Activated naive CD8-positive, alpha-beta T cell treated with anti-CD3 and anti-CD28 coated beads, Interleukin-2, amount 50 U/mL, for 24 hours (primary cell): ENCODE measurements around the gene MED13L.
A peak's percentile ranks its signal among the peaks of the same experiment; 100 is the strongest.
"Not testable (repeated sequence)": the region's sequence is repeated elsewhere in the genome, so short reads cannot be mapped to it uniquely, and the experiment has no call there.

ENCODE experiments used
- ATAC-seq: fragments of 150-1000 bp; cut with Tn5 transposase; one replicate; pipeline ENCODE4 v1.10.0; 2021
- DNase-seq: peaks from one replicate; pipeline ENCODE4 v3.0.0; 2021
- H3K27ac Mint-ChIP-seq: one replicate; pipeline ENCODE4 v1.8.0; 2021; ENCODE audit warnings: mild to moderate bottlenecking, mixed read lengths
- H3K27me3 Mint-ChIP-seq: one replicate; pipeline ENCODE4 v1.8.0; 2021; ENCODE audit warnings: mixed read lengths
- H3K36me3 Mint-ChIP-seq: one replicate; pipeline ENCODE4 v1.8.0; 2021; ENCODE audit warnings: low read depth, mixed read lengths
- H3K4me1 Mint-ChIP-seq: one replicate; pipeline ENCODE4 v1.8.0; 2021; ENCODE audit warnings: mixed read lengths
- H3K4me3 Mint-ChIP-seq: one replicate; pipeline ENCODE4 v1.8.0; 2021; ENCODE audit warnings: mild to moderate bottlenecking, moderate library complexity, mixed read lengths
- H3K9me3 Mint-ChIP-seq: one replicate; pipeline ENCODE4 v1.8.0; 2021; ENCODE audit warnings: mixed read lengths

The MED13L gene

DNA sequence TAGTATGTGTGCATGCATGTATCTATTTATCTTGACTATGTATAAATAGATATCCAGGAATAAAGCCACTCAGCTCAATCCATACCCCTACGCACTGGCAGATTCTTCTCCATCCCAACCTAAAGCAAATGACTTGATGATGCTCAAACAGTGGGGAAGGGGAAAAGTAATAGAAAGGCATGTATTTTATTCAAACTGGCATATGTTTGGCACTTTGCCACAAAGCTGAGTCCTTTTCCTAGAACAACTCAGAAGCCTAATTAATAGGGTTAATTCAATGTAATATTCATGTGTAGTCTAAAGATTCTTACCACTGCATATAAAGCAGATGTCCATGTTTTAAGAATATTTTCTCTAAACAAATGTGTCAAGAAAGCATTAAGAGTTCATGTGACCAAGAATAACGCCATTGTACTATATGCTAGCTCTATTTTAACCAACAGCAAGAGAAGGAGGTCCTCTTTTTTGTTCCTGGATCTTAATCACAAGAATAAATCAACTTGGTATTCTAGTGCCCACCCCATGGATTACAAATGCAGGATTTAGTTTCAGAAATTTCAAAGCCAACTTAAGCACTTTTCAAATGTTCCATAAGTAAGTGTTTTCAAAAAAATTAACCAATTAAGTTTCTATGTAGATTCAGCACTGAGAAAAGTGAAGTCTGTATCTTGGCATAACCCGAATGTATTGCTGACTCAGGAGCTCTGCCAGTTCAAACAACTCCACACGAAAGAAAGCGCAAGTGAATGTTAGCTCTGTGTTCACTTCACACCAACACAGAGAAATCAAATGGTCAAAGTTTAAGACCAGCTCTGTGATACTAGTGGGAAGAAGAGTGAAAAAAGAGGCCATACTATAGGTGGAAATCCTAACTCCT lies 233.6 kb downstream of the MED13L start:
- Mint-ChIP-seq H3K27me3 (no peaks in the 10 kb centered on the region), H3K27ac (no peak overlapping the region), H3K9me3 (no peaks in the 10 kb centered on the region), H3K4me3 (no peak overlapping the region), H3K36me3 (peaks cover 7% of the 10 kb centered on the region), H3K4me1 (peaks cover 22% of the 10 kb centered on the region)
- DNase-seq = no peak
- ATAC-seq = no peak

- no peaks in the 10 kb centered on the region for H3K9me3 Mint-ChIP-seq
- H3K4me3 Mint-ChIP-seq = no peak overlapping the region
- DNase-seq (no peak), ATAC-seq (no peak)
- H3K27me3 Mint-ChIP-seq = no peaks in the 10 kb centered on the region
- peaks cover 7% of the 10 kb centered on the region for H3K36me3 Mint-ChIP-seq
- no peak overlapping the region for H3K27ac Mint-ChIP-seq
- peaks cover 16% of the 10 kb centered on the region for H3K4me1 Mint-ChIP-seq
These were observed 237.1 kb downstream of the MED13L start for GRCh38 chr12:116040402-116040801.

- no peak for ATAC-seq
- peaks cover 10% of the 10 kb centered on the region for H3K4me1 Mint-ChIP-seq
- no peaks in the 10 kb centered on the region for H3K9me3 Mint-ChIP-seq
- DNase-seq = no peak
- H3K36me3 Mint-ChIP-seq = peaks cover 5% of the 10 kb centered on the region
- H3K27me3 Mint-ChIP-seq = no peaks in the 10 kb centered on the region
- H3K27ac Mint-ChIP-seq = no peak overlapping the region
- H3K4me3 Mint-ChIP-seq = no peak overlapping the region
These were observed 238.4 kb downstream of the MED13L start for GRCh38 chr12:116039081-116039480.

GRCh38 chr12:116037941-116038837 lies 239.3 kb downstream of the MED13L start:
- ATAC-seq = no peak
- Mint-ChIP-seq H3K27me3 (no peaks in the 10 kb centered on the region), H3K4me1 (peaks cover 7% of the 10 kb centered on the region), H3K9me3 (no peaks in the 10 kb centered on the region), H3K36me3 (peaks cover 5% of the 10 kb centered on the region), H3K27ac (no peak overlapping the region), H3K4me3 (no peak overlapping the region)
- no peak for DNase-seq

- no peak for ATAC-seq
- Mint-ChIP-seq H3K4me1 (peaks cover 2% of the 10 kb centered on the region), H3K9me3 (peaks cover 13% of the 10 kb centered on the region), H3K27ac (no peak overlapping the region), H3K27me3 (no peaks in the 10 kb centered on the region), H3K4me3 (no peak overlapping the region), H3K36me3 (peaks cover 7% of the 10 kb centered on the region)
- no peak for DNase-seq
These were observed 243.7 kb downstream of the MED13L start for GRCh38 chr12:116033765-116034164.

DNA sequence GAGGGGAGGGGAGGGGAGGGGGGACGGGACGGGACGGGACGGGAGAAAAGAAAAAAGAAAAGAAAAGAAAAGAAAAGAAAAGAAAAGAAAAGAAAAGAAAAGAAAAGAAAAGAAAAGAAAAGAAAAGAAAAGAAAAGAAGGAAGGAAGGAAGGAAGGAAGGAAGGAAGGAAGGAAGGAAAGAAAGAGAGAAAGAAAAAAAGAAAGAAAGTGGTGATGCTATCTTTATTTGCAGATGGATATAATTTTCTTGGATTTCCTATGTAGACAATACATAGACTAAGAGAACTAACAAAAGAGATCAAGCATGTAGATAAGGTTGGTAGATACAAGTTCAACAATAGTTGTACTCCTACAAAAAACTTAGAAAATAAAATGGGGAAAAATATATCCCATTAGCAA lies 245.9 kb downstream of the MED13L start:
- ATAC-seq = not testable (repeated sequence)
- peaks cover 16% of the 10 kb centered on the region for H3K4me1 Mint-ChIP-seq

DNA sequence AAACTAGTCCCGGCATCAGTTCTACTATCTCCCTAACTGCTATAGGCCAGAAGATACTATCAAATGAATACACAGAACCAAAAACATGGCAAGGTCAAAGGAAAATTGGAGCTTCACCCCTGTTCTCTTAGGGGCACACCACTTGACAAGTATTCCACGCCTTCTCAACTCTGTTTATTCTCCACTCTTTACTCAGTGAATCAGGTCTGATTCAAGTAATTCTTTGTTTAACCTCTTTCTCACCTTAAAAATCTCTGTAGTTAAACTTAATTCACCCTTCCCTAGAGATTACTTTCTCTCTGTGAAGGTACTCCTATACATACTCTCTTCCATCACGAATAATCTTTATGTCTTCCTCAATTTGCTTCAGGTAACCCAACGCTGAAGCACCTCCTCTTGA lies 248.9 kb downstream of the MED13L start:
- Mint-ChIP-seq H3K4me1 (peaks cover 34% of the 10 kb centered on the region), H3K9me3 (peaks cover 13% of the 10 kb centered on the region), H3K4me3 (no peak overlapping the region), H3K27ac (no peak overlapping the region), H3K36me3 (peaks cover 10% of the 10 kb centered on the region), H3K27me3 (no peaks in the 10 kb centered on the region)
- DNase-seq (no peak), ATAC-seq (no peak)

More for the DNA sequence above, 245.9 kb downstream of the MED13L start:
- DNase-seq, H3K36me3 Mint-ChIP-seq, H3K27me3 Mint-ChIP-seq, H3K4me3 Mint-ChIP-seq, H3K27ac Mint-ChIP-seq: not testable (repeated sequence)
- peaks cover 13% of the 10 kb centered on the region for H3K9me3 Mint-ChIP-seq

GRCh38 chr12:116027551-116027821 lies 250.0 kb downstream of the MED13L start:
- no peak for ATAC-seq
- H3K27ac Mint-ChIP-seq = peak overlapping the region; percentile 36
- H3K4me3 Mint-ChIP-seq = no peak overlapping the region
- peaks cover 7% of the 10 kb centered on the region for H3K36me3 Mint-ChIP-seq
- H3K27me3 Mint-ChIP-seq = no peaks in the 10 kb centered on the region
- DNase-seq = no peak
- peaks cover 33% of the 10 kb centered on the region for H3K4me1 Mint-ChIP-seq
- H3K9me3 Mint-ChIP-seq = peaks cover 10% of the 10 kb centered on the region

- Mint-ChIP-seq H3K36me3 (peaks cover 9% of the 10 kb centered on the region), H3K4me1 (peaks cover 32% of the 10 kb centered on the region), H3K4me3 (peak overlapping the region; percentile 25), H3K9me3 (peaks cover 8% of the 10 kb centered on the region), H3K27ac (peak overlapping the region; percentile 43), H3K27me3 (no peaks in the 10 kb centered on the region)
- ATAC-seq (no peak), DNase-seq (no peak)
These were observed 250.5 kb downstream of the MED13L start for GRCh38 chr12:116026768-116027550.

- Mint-ChIP-seq H3K27me3 (no peaks in the 10 kb centered on the region), H3K27ac (peak overlapping the region; percentile 43), H3K9me3 (peaks cover 8% of the 10 kb centered on the region), H3K4me1 (peaks cover 32% of the 10 kb centered on the region), H3K4me3 (peak overlapping the region; percentile 25), H3K36me3 (peaks cover 9% of the 10 kb centered on the region)
- ATAC-seq (peak; percentile 71), DNase-seq (peak; percentile 10)
These were observed 251.1 kb downstream of the MED13L start for GRCh38 chr12:116026346-116026745.

DNA sequence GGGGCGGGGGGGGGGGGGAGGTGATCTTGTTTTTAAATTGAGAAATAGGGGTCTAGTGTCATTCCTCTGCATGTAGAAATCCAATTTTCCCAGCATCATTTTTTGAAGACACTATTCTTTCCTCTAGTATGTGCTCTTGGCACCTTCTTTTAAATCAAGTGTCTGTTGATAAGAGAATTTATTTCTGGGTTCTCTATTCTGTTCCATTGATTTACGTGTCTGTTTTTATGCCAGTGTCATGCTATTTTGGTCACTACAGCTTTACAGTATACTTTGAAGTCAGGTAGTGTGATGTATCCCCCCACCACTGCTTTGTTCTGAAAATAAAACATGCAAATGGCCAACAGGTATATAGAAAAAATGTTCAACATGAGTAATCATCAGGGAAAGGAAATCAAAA lies 252.7 kb downstream of the MED13L start:
- H3K4me1 Mint-ChIP-seq = peaks cover 32% of the 10 kb centered on the region
- no peak for DNase-seq
- no peak overlapping the region for H3K27ac Mint-ChIP-seq
- H3K36me3 Mint-ChIP-seq = peaks cover 8% of the 10 kb centered on the region
- ATAC-seq = no peak
- H3K27me3 Mint-ChIP-seq = no peaks in the 10 kb centered on the region
- H3K4me3 Mint-ChIP-seq = no peak overlapping the region
- no peaks in the 10 kb centered on the region for H3K9me3 Mint-ChIP-seq

DNA sequence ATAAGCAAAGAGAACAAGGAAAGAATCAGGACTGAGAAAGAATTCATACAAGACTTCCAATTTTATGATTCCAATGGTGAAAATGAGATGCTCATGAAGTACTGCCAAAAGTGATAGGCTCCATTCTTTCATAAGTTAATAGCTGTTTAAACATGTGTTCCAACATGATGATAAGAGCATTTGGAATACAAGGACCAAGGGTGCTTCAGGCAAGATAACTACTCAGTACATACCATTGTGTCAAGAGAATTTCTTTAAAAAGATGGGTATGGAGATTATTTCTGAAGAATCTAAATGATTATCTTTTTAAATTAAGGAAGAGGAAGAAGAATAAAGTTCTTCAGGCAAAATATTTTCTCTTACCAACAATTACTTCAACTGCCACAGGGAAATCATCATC lies 258.1 kb downstream of the MED13L start:
- Mint-ChIP-seq H3K4me3 (no peak overlapping the region), H3K9me3 (no peaks in the 10 kb centered on the region), H3K27ac (no peak overlapping the region), H3K4me1 (no peaks in the 10 kb centered on the region), H3K27me3 (no peaks in the 10 kb centered on the region), H3K36me3 (peaks cover 23% of the 10 kb centered on the region)
- DNase-seq (no peak), ATAC-seq (no peak)

DNA sequence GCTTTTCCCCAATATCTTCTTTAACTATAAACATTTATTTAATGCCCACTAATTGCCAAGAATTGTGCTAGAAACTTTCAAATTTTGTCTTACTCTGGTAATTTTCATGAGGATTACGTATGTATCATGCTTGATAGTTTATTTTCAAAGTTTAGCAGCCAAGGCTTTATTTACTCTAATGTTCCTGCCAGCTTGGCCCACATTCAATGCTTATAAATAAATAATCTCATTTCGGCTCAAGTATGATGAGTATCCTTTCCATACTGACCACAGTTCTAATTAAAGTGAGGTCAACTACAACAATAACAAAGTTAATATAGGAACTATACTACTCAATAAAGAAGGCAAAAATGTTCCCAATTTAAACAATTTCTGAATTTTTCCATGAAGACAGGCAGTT lies 259.2 kb downstream of the MED13L start:
- no peaks in the 10 kb centered on the region for H3K9me3 Mint-ChIP-seq
- H3K4me1 Mint-ChIP-seq = no peaks in the 10 kb centered on the region
- DNase-seq (no peak), ATAC-seq (no peak)
- H3K27ac Mint-ChIP-seq = no peak overlapping the region
- H3K27me3 Mint-ChIP-seq = no peaks in the 10 kb centered on the region
- H3K4me3 Mint-ChIP-seq = no peak overlapping the region
- peaks cover 30% of the 10 kb centered on the region for H3K36me3 Mint-ChIP-seq

DNA sequence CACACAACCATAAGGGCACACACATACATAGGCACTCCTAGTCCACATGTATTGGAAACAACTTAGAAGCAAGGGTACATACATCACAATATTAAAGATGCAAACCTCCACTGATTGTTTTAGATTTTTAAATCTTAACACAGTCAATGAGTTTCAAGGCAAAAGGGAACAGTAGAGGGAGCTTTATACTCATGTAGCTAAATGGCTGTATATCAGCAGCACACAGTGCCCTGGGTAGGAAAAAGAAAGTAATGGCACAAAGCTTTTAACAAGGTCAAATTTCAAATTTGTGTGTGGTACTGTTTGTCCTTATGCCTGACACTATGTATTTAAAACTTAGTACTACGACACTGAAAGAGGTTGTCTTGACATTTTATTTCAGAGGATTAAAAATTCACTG lies 262.0 kb downstream of the MED13L start:
- no peaks in the 10 kb centered on the region for H3K27me3 Mint-ChIP-seq
- no peak overlapping the region for H3K4me3 Mint-ChIP-seq
- peaks cover 28% of the 10 kb centered on the region for H3K36me3 Mint-ChIP-seq
- no peaks in the 10 kb centered on the region for H3K9me3 Mint-ChIP-seq
- DNase-seq = no peak
- no peaks in the 10 kb centered on the region for H3K4me1 Mint-ChIP-seq
- ATAC-seq = peak; percentile 59
- H3K27ac Mint-ChIP-seq = no peak overlapping the region
